Liver (tissue), 3 donors: ENCODE measurements around the gene SLC17A2.

Experiments used
- ATF3 ChIP-seq: IDR thresholded peaks from 2 replicates; pipeline ENCODE4 v1.6.1; 2016; ENCODE audit warnings: antibody characterized with exemption
- CTCF ChIP-seq: fragments of 150-350 bp; IDR thresholded peaks from 2 replicates; pipeline ENCODE4 v1.5.1; 2017; ENCODE audit warnings: improper control_type of control experiment, low read depth, low read length; ENCODE audit not compliant: missing input control
- JUND ChIP-seq, 2 donors: IDR thresholded peaks; 2 replicates each; pipeline ENCODE4 v1.6.1; 2016; ENCODE audit warnings: antibody characterized with exemption in 2 of 2
- MAX ChIP-seq: IDR thresholded peaks from 2 replicates; pipeline ENCODE4 v1.6.1; 2016; ENCODE audit warnings: antibody characterized with exemption
- RAD21 ChIP-seq, 2 donors: IDR thresholded peaks; 2 replicates each; pipeline ENCODE4 v1.6.1; 2016; ENCODE audit warnings: antibody characterized with exemption in 2 of 2, mild to moderate bottlenecking in 2 of 2
- SP1 ChIP-seq: IDR thresholded peaks from 2 replicates; pipeline ENCODE4 v1.6.1; 2018; ENCODE audit warnings: antibody characterized with exemption, mild to moderate bottlenecking
- TAF1 ChIP-seq: conservative IDR thresholded peaks from 2 replicates; pipeline ENCODE4 v1.6.1; 2016; ENCODE audit warnings: antibody characterized with exemption, mild to moderate bottlenecking
- YY1 ChIP-seq: IDR thresholded peaks from 2 replicates; pipeline ENCODE4 v1.6.1; 2016; ENCODE audit warnings: antibody characterized with exemption, mild to moderate bottlenecking
- ZBTB33 ChIP-seq: IDR thresholded peaks from 2 replicates; pipeline ENCODE4 v1.6.1; 2016; ENCODE audit warnings: antibody characterized with exemption
- donor health status: healthy.
- donor health status: healthy.

GRCh38 chr6:25975923-25976560 is 45.6 kb upstream of the SLC17A2 start:
- TF ChIP-seq ZBTB33 (no peak), CTCF (no peak), YY1 (no peak), MAX (no peak), TAF1 (no peak), JUND (IDR thresholded peaks at IDR 0.05) (no peak), ATF3 (no peak), SP1 (no peak), RAD21 (IDR thresholded peaks at IDR 0.05) (no peak)
